Measurements from ENCODE around the gene SMYD3.

SMYD3 gene

GRCh38 chr1:246317332-246318035, 189.6 kb downstream of the SMYD3 start:
- in situ Hi-C loops (cut with MboI; ENCODE audit: low sequenced_read_pairs), result no loop called here

- in situ Hi-C loops (cut with MboI; ENCODE audit: low sequenced_read_pairs), result no loop called here
These were observed 195.6 kb downstream of the SMYD3 start for GRCh38 chr1:246311461-246311860.

DNA sequence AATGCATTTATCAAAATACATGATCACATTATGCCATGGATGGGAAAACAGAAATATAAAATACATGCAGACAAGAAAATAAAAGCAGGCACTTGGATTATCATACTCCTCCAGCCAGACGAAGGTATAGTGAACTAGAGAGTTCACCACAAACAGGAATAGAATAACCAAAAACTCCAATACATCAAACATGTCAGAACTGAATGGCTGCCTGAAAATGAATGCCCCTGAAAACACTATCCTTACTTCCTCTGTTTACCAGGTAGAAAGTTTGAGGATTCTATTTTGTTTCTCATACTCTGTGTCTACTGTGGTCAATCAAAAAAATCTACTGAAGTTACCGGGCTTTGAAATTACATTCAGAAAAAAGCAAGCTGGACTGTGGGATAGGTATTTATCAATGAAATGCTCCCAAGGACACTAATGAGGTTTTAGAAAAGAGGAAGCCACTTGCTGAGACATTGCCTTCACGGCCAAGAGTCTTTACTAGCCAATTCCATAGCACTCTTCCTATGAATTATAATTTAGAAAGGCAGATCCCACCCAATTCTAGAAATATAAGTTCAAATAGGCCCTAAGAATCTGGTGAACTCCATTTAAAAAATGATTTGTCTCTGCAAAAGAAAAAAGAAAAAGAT, 197.7 kb downstream of the SMYD3 start:
- in situ Hi-C loops (cut with MboI; ENCODE audit: low sequenced_read_pairs), result no loop called here

- in situ Hi-C loops (cut with MboI; ENCODE audit: low sequenced_read_pairs), result no loop called here
These were observed 198.5 kb downstream of the SMYD3 start for GRCh38 chr1:246308533-246309075.

DNA sequence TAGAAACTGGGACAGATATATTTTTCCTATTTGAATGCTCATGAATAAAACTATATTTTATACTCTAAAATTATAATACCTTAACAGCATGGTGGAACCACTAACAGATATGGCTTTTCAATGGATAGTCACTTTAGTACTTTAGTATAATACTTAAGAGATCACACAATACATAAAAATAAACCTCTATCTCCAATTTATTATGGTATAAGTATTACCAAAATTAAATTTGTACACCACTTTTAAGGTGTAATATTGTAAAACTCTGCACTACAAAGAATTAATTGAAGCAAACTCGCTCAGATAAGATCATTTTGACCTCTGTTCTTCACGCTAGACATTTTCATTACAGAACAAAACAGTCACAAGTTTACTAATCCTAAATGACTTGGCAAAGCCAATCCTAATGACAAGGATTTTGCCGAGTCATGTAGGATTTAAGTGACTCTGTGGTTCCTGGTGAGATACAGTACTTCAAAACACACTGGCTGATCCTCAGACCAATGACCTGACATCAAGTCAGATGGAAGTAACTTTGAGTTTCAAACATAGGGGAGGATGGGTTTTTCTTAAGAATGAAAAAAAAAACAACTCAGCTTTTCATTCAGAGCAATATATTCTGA, 200.6 kb downstream of the SMYD3 start:
- in situ Hi-C loops (cut with MboI; ENCODE audit: low sequenced_read_pairs), result no loop called here

DNA sequence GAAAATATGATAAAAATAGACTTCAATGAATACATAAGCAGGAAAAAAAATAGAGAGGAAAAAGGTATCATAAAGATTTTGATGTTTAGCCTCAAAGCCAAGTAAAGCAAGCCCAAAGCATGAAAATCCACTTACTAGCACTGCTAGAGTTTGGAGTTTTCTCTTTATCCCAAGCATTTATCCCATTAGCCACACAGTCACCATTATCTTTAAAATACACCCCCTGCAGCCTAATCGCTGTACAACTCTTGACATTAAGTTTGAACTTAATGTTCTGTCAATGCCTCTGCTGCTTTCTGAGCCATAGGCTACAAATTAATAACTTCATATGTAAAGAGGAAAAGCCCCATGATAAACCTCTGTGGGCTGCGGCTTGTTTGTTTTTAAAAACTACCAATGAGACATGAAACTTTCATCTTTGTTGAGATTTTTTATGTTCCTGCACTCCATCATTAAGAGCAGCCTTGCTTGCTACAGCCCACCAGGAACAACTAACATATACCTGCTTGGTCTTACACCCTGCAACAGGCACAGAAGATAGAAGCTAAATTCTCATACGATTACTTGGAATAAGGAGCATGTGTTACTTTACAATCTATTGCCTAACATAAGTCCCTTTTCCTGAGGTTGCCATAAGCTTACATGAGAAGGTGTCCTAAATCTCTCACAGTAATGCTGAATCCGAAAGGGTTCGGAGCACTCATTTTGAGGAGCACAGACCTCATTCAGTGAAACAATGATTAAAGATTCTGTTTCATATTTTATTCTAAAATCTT, 202.4 kb downstream of the SMYD3 start:
- in situ Hi-C loops (cut with MboI; ENCODE audit: low sequenced_read_pairs), result no loop called here

DNA sequence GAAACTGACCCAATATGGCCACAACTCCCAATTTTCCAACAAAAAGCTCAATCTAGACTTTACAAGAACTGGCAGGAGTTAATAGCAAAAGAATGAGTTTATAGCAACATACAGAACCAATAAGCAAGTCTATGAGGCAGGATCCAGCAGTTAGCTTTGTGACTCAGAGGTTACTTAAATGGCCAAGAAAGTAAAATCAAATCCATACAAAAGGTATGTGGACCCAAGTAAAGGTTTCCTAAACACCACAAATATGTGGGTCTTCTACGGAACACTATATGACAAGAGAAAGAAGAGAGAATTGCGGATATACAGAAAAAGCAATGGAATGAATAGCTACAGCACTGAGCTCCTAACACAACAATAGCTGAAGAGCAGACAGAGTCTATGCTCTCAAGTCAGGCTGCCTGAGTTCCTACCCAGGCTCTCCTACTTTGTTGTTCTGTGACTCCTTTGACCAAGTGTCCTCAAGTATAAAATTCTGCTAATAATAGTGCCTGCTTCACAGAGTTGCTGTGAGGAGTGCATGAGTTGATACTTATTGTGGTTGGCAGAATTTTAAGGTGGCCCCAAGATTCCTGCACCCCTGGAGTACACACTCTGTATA, 204.3 kb downstream of the SMYD3 start:
- in situ Hi-C loops (cut with MboI; ENCODE audit: low sequenced_read_pairs), result no loop called here

DNA sequence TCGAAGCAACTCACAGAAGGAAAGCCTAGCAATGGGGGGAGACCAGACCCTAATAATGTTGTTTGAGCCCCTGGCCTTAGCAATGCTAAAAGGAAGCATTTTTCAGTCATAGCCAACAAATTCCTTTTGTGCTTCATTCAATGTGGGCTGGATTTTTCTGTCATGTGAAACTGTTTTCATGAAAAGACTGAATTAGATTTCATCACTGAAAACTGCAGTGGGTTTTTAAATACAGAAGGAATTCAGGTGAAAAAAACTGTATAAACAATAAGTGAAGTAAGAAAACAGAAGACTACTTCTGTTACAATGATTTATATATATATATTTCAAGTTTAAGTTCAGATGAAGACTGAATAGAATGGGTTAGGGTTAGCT, 204.8 kb downstream of the SMYD3 start:
- in situ Hi-C loops (cut with MboI; ENCODE audit: low sequenced_read_pairs), result no loop called here

GRCh38 chr1:246301553-246302250, 205.4 kb downstream of the SMYD3 start:
- in situ Hi-C loops (cut with MboI; ENCODE audit: low sequenced_read_pairs), result no loop called here

GRCh38 chr1:246300626-246301549, 206.2 kb downstream of the SMYD3 start:
- in situ Hi-C loops (cut with MboI; ENCODE audit: low sequenced_read_pairs), result no loop called here

- in situ Hi-C loops (cut with MboI; ENCODE audit: low sequenced_read_pairs), result loop anchor here (25.0 kb wide), 1 partner anchor 1135 kb away; the partner anchor contains the start of gene KIF26B
These were observed 209.5 kb downstream of the SMYD3 start for GRCh38 chr1:246297279-246298265.

DNA sequence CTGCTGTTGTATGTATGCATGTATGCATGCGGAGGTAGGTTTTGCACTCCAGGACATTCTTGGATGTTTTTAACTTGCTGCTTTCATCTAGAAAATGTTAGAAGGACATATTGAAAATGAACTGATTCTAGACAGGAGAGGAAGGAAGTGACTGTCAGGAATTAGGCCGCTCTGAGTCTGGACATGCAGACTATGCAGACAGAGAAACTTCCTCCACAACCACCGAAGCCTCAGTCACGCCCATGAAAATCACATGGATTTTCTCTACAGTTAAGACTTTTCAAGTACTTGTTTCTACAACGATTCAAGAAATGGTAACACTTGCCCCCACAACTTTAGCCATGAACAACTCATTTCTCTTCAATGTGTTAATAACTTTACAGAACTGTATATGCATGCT, 211.1 kb downstream of the SMYD3 start:
- in situ Hi-C loops (cut with MboI; ENCODE audit: low sequenced_read_pairs), result loop anchor here (25.0 kb wide), 1 partner anchor 1134 kb away; the partner anchor contains the start of gene KIF26B

DNA sequence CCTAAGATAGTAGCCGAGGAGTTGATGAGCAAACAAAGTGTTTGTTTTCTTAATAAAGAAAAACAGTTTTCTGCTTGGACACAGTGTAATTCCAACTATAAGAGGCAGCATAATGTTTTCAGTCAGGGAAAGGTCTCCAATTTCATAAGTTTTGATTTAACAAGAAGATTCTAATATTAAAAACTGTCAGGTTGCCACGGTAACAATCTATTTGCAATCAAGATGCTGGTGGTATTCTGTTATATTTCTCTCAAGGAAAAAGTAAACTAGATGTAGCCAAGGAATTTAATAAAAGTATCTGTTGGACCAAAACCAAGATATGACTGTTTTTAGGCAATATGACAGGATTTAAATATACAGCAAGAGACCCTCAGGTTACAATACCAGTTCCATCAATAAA, 211.7 kb downstream of the SMYD3 start:
- in situ Hi-C loops (cut with MboI; ENCODE audit: low sequenced_read_pairs), result loop anchor here (25.0 kb wide), 1 partner anchor 1133 kb away; the partner anchor contains the start of gene KIF26B

GRCh38 chr1:246294263-246294662, 212.8 kb downstream of the SMYD3 start:
- in situ Hi-C loops (cut with MboI; ENCODE audit: low sequenced_read_pairs), result loop anchor here (25.0 kb wide), 1 partner anchor 1132 kb away; the partner anchor contains the start of gene KIF26B

GRCh38 chr1:246293366-246294121, 213.5 kb downstream of the SMYD3 start:
- in situ Hi-C loops (cut with MboI; ENCODE audit: low sequenced_read_pairs), result loop anchor here (25.0 kb wide), 1 partner anchor 1131 kb away; the partner anchor contains the start of gene KIF26B

GRCh38 chr1:246292571-246292970, 214.5 kb downstream of the SMYD3 start:
- in situ Hi-C loops (cut with MboI; ENCODE audit: low sequenced_read_pairs), result loop anchor here (25.0 kb wide), 1 partner anchor 1130 kb away; the partner anchor contains the start of gene KIF26B

DNA sequence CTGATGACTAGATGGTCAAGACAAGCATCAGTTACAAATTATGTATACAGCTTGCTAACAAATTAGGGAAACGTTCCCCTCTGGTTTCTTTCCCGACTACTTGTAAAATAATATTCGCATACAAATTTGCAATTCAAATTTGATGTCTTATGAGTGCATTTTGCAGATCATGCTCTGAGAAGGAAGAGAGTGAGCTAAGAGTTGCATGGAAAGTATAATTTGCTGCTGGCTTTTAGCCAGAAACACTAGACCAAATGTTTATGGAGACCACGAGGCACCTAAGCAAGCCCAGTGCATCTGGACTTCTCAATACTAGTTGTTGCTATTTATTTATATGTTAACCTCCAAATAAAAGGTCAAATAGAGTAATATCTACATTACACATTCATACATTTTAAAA, 216.0 kb downstream of the SMYD3 start:
- in situ Hi-C loops (cut with MboI; ENCODE audit: low sequenced_read_pairs), result loop anchor here (25.0 kb wide), 1 partner anchor 1129 kb away; the partner anchor contains the start of gene KIF26B
